GM18526 (cell line): Measurements from ENCODE around the gene C2CD4C.

ENCODE experiments used
- POLR2A ChIP-seq: IDR thresholded peaks from 3 replicates; pipeline ENCODE4 v1.6.1; 2011; ENCODE audit not compliant: insufficient read length; ENCODE audit errors: extremely low read depth

Gene C2CD4C

GRCh38 chr19:408902-409515 is at the start of gene C2CD4C:
TSS of gene C2CD4C (minus strand) at chr19:409147. CDS start at chr19:408361, 786 bp downstream.
- no peak for TF ChIP-seq POLR2A

- no peak for TF ChIP-seq POLR2A
These were observed 49.4 kb upstream of the C2CD4C start for GRCh38 chr19:458091-459042.

- no peak for TF ChIP-seq POLR2A
These were observed 48.7 kb upstream of the C2CD4C start for GRCh38 chr19:457636-458035.

- TF ChIP-seq POLR2A: no peak
These were observed 47.7 kb upstream of the C2CD4C start for GRCh38 chr19:456547-457110.

- no peak for TF ChIP-seq POLR2A
These were observed 47.1 kb upstream of the C2CD4C start for GRCh38 chr19:455851-456546.

- no peak for TF ChIP-seq POLR2A
These were observed 46.2 kb upstream of the C2CD4C start for GRCh38 chr19:455031-455705.

GRCh38 chr19:453606-454005 is 44.7 kb upstream of the C2CD4C start:
- no peak for TF ChIP-seq POLR2A

GRCh38 chr19:452829-453228 is 43.9 kb upstream of the C2CD4C start:
- TF ChIP-seq POLR2A: no peak

- no peak for TF ChIP-seq POLR2A
These were observed 41.0 kb upstream of the C2CD4C start for GRCh38 chr19:449916-450315.

GRCh38 chr19:447816-448560 is 39.0 kb upstream of the C2CD4C start:
- no peak for TF ChIP-seq POLR2A

- no peak for TF ChIP-seq POLR2A
These were observed 38.1 kb upstream of the C2CD4C start for GRCh38 chr19:447064-447426.

- TF ChIP-seq POLR2A: no peak
These were observed 35.8 kb upstream of the C2CD4C start for GRCh38 chr19:444677-445210.

- no peak for TF ChIP-seq POLR2A
These were observed 34.1 kb upstream of the C2CD4C start for GRCh38 chr19:443005-443404.

- TF ChIP-seq POLR2A: no peak
These were observed 33.1 kb upstream of the C2CD4C start for GRCh38 chr19:442085-442484.

- no peak for TF ChIP-seq POLR2A
These were observed 32.4 kb upstream of the C2CD4C start for GRCh38 chr19:441213-441836.
